Measurements from ENCODE around the gene HGS.
"Not testable (repeated sequence)": the region's sequence is repeated elsewhere in the genome, so short reads cannot be mapped to it uniquely, and the experiment has no call there.

The HGS gene

DNA sequence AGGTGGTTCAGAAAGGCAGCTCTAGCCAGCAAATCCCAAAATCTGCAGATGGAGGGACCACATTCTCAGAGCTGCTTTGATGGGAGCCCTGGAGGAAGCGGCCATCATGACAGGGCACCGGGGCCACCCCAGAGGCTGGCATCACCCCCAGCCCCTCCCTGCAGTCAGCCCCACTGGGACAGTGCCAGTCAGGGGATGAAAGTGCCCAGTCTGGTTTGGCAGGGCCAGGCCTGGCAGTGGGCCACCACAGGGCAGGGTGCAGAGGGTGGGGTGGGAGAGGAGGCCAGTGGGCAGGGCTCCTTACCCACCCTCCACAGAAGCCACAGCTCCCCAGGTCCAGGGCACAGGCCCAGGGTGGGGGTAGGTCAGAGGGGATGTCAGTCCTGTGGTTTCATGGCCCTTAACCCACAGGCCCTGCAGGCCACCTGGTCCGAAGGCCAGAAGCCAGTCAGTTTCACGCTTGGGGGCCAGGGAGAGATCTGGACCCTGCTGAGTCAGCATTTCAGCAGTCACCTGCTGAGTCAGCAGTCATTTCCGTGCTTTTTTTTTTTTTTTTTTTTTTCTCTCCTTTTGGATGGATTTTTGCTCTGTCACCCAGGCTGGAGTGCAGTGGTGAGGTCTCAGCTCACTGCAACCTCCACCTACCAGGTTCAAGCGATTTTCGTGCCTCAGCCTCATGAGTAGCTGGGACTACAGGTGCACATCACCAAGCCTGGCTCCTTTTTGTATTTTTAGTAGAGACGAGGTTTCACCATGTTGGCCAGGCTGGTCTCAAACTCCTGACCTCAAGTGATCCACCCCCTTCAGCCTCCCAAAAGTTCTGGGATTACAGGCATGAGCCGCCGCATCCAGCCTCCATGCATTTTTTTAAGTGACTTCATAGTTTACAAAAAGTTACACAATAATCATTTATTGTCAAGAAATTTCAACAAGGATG, 38.6 kb downstream of the HGS start:
- DNase-seq, result no peak

DNA sequence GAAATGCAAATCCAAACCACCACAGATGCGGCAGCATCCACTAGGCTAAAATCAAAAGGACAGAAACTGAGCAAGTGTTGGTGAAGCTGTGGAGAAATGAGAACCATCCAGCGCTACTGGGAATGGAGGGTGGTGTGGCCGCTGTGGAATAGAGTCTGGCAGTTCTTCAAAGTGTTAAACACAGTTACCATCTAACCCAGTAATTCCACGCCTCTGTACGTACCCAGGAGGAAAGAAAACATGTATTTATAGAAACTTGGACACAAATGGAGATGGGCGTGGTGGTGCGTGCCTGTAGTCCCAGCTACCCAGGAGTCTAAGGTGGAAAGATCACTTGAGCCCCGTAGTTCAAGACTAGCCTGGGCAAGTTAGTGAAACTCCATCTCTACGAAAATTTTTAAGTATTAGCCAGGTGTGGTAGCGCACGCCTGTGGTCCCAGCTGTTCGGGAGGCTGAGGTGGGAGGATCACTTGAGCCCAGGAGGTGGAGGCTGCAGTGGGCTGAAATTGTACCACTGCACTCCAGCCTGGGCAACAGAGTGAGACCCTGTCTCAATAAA, 39.9 kb downstream of the HGS start:
- DNase-seq, result no peak

- no peak for DNase-seq
Observed at GRCh38 chr17:81725439-81725838, 41.6 kb downstream of the HGS start.

GRCh38 chr17:81726004-81726403, 42.2 kb downstream of the HGS start:
- DNase-seq, result no peak

- DNase-seq, result no peak
Observed at GRCh38 chr17:81727324-81728031, 43.7 kb downstream of the HGS start.

GRCh38 chr17:81733507-81734404, 49.9 kb downstream of the HGS start:
- DNase-seq, result peak; percentile 89

DNA sequence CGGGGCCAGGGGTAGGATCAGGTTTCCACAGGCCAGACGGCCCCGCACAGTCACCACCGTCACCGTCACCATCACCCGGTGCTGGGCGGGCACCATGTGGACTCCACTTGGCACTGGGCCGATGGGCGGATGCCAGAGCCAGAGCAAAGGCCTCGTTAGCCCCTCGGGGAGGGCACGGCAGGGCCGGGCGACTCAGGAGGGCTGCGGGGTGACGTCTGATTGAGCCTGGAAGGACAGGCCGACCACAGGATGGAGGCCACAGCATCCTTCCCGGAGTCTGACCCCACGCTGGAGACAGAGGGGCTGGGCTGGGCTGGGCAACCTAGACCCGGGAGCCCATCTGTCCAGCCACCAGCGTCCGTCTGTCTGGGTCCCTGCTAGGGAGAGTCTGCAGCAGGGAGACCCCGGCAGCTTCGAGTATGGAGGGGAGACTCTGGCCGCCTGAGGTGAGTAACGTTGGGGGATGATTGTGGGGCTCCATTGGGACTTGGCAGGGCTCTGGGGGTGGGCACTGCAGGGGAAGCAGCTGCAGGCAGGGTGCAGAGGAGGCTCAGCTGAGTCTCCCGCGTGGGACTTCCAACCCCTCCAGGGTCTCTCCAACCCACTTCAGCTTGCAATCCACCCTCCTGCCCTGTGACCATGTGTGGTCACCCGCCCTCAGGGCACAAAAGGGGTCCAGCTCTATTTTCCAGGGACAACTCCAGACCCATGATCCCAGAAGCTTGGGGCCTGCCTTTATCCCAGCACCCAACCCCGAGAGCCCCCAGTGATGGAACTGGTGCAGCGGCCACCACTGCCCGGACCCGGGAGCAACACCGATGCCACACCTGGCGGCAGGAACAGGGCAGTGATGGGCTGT, 50.8 kb downstream of the HGS start:
- no peak for DNase-seq

DNA sequence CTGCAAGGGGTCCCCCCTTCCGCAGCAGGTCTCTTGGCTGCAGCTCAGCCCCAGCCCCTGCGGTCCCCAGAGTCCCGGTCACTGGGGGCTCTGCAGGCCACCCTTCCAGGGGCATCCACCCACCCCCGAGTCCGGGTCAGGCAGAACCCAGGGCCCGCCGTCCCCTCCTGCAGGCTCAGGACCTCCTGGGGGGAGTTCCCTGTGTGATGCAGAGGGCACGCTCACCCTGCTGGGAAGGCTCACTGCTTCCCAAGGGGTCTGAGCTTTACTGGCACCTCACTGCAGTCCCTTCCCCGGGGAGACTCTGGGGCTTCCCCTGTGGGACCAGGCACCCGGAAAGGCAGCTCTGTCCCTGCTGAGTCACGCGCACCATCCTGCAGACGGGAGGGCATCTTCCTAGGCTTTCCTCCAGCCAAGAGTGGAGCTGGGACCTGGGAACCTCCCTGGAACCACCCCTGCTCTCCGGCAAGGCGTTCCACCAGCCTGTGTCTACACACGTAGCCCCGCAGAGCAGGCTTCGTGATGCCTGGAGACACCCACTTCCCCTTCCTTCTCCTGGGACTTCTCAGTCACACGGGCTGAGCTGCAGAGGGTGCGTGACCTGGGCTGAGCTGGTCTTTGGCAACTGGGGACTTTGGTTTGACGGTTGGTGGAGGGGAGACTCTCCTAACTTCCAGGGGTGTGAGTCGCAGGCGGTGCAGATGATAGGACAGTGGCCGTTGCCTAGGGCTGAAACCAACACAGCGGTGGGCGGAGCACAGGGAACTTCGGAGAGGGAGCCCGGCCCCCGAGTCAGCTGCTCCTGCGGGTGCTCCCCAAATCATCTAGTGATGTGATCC, 51.7 kb downstream of the HGS start:
- DNase-seq, result no peak

- DNase-seq, result no peak
Observed at GRCh38 chr17:81737947-81738800, 54.4 kb downstream of the HGS start.

- no peak for DNase-seq
Observed at GRCh38 chr17:81738801-81739393, 55.1 kb downstream of the HGS start.

- DNase-seq, result not testable (repeated sequence)
Observed at GRCh38 chr17:81739593-81739992, 55.8 kb downstream of the HGS start.

DNA sequence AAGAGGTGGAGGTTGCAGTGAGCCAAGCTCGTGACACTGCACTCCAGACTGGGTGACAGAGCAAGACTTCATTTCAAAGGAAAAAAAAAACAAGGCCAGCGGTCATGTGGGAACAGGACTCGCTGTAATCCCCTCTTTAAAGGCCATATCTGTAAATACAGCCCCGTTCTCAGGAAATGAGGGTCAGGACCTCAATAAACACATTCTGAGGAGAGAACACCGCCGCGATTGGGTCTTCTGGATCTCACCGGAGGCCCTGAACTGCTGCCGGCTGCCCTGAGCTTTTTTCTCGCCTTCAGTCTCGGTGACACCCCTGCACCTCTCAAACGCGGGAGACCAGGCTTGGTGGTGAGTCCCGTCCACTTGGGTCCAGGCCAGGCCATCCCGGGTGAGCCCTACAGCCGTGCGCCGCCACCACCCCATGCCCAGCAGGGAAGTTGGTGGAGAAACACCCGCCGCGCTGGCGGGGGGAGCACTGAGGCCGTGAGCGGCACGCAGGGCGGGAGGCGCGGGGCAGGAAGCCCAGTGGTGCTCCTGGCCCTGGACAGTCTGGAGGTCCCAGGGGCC, 56.7 kb downstream of the HGS start:
- DNase-seq, result no peak

GRCh38 chr17:81741049-81741593, 57.3 kb downstream of the HGS start:
- no peak for DNase-seq

- DNase-seq, result no peak
Observed at GRCh38 chr17:81741594-81742452, 58.0 kb downstream of the HGS start.

Measured in retina (tissue), 1 donor.